22Rv1 (cell line): ENCODE measurements around the gene OR51G2.

ENCODE experiments used
- ZFX ChIP-seq: fragments of 450-650 bp; IDR thresholded peaks from 2 replicates; pipeline ENCODE4 v1.6.1; 2017; ENCODE audit warnings: antibody characterized with exemption, borderline replicate concordance
- TF ChIP-seq, protein P1 (sequence below): fragments of 450-650 bp; IDR thresholded peaks from 2 replicates; pipeline ENCODE4 v1.5.1; 2017; ENCODE audit warnings: mild to moderate bottlenecking

DNA sequence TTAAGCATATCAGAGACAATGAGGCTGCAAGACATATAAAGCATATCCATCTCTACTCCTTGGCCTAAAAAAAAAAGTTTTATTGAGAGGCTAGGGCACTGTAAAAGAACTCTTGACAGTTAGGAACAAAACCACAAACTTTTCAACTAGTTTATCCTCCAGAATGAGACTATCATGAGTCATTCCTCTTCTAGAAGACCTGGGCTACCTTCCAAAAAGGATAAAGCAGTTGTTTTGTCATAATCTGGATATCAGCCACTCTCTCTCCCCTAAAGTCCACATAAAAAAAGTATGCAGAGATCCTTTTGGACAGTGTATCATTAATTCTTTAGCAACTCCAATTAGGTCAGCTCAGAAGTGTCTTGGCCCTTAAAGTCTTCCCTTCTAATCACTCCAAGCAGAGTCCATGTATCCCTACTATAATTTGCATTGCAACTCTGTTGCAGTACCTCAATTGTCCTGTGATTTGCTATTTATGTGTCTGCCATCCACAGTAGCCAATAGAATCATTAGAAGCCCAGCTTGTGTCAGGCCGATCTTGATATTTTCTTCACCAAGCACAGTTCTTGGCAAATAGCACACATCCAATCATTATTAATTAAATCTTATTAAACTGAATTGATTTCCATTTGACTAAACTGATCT lies 27.0 kb downstream of the OR51G2 start:
- TF ChIP-seq, protein P1, sequence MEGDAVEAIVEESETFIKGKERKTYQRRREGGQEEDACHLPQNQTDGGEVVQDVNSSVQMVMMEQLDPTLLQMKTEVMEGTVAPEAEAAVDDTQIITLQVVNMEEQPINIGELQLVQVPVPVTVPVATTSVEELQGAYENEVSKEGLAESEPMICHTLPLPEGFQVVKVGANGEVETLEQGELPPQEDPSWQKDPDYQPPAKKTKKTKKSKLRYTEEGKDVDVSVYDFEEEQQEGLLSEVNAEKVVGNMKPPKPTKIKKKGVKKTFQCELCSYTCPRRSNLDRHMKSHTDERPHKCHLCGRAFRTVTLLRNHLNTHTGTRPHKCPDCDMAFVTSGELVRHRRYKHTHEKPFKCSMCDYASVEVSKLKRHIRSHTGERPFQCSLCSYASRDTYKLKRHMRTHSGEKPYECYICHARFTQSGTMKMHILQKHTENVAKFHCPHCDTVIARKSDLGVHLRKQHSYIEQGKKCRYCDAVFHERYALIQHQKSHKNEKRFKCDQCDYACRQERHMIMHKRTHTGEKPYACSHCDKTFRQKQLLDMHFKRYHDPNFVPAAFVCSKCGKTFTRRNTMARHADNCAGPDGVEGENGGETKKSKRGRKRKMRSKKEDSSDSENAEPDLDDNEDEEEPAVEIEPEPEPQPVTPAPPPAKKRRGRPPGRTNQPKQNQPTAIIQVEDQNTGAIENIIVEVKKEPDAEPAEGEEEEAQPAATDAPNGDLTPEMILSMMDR, result no peak
- TF ChIP-seq ZFX, result no peak
